Progenitor cell of endocrine pancreas (in vitro differentiated cells): ENCODE measurements around the gene RABGAP1L. TPM values are rescaled to one million over a fixed set of nuclear protein-coding genes. Genes with fewer than 3 reads are reported as not detected.

ENCODE experiments used
- DNase-seq: peaks from one replicate; pipeline ENCODE4 v3.0.0; 2021; ENCODE audit warnings: low spot score; ENCODE audit not compliant: unreplicated experiment
- H3K27ac Mint-ChIP-seq: 2 replicates; pipeline ENCODE4 v1.8.0; 2021; ENCODE audit warnings: mild to moderate bottlenecking, moderate library complexity, mixed read lengths
- H3K27me3 Mint-ChIP-seq: 2 replicates; pipeline ENCODE4 v1.8.0; 2021; ENCODE audit warnings: mixed read lengths
- H3K36me3 Mint-ChIP-seq: 2 replicates; pipeline ENCODE4 v1.8.0; 2022; ENCODE audit warnings: mixed read lengths; ENCODE audit not compliant: insufficient read depth
- H3K4me1 Mint-ChIP-seq: 2 replicates; pipeline ENCODE4 v1.8.0; 2021; ENCODE audit warnings: low read depth, mixed read lengths
- H3K4me3 Mint-ChIP-seq: 2 replicates; pipeline ENCODE4 v1.8.0; 2021; ENCODE audit warnings: low read depth, mild to moderate bottlenecking, moderate library complexity, mixed read lengths
- H3K9me3 Mint-ChIP-seq: 2 replicates; pipeline ENCODE4 v1.8.0; 2021; ENCODE audit warnings: low read depth, mixed read lengths
- CTCF ChIP-seq: fragments of 200-600 bp; sonication (generic); IDR thresholded peaks from one replicate; pipeline ENCODE4 v1.5.0; 2021; ENCODE audit warnings: antibody characterized with exemption, mild to moderate bottlenecking; ENCODE audit not compliant: unreplicated experiment
- total RNA-seq: library from RNA; stranded (reverse); gene quantifications from 2 replicates; pipeline ENCODE4 v1.2.1, GENCODE V29; 2021

The RABGAP1L gene
- total RNA-seq, 1 donor from 2014 or later = 55.2 TPM

GRCh38 chr1:174366946-174367345 lies 207.6 kb downstream of the RABGAP1L start:
- no peak for TF ChIP-seq CTCF
- Mint-ChIP-seq H3K27ac (peak overlapping the region; percentile 50), H3K36me3 (no peaks in the 10 kb centered on the region), H3K9me3 (peaks cover 4% of the 10 kb centered on the region), H3K4me3 (no peak overlapping the region), H3K27me3 (no peaks in the 10 kb centered on the region), H3K4me1 (peaks cover 5% of the 10 kb centered on the region)
- no peak for DNase-seq

- no peaks in the 10 kb centered on the region for H3K27me3 Mint-ChIP-seq
- no peaks in the 10 kb centered on the region for H3K36me3 Mint-ChIP-seq
- DNase-seq = no peak
- no peak overlapping the region for H3K4me3 Mint-ChIP-seq
- H3K4me1 Mint-ChIP-seq = peaks cover 5% of the 10 kb centered on the region
- no peaks in the 10 kb centered on the region for H3K9me3 Mint-ChIP-seq
- H3K27ac Mint-ChIP-seq = no peak overlapping the region
- TF ChIP-seq CTCF = no peak
Observed at GRCh38 chr1:174367892-174368291, 208.6 kb downstream of the RABGAP1L start.

- Mint-ChIP-seq H3K36me3 (no peaks in the 10 kb centered on the region), H3K27ac (no peak overlapping the region), H3K4me3 (no peak overlapping the region), H3K9me3 (peaks cover 4% of the 10 kb centered on the region), H3K4me1 (no peaks in the 10 kb centered on the region), H3K27me3 (no peaks in the 10 kb centered on the region)
- no peak for DNase-seq
- no peak for TF ChIP-seq CTCF
Observed at GRCh38 chr1:174376030-174376429, 216.7 kb downstream of the RABGAP1L start.

- no peak for TF ChIP-seq CTCF
- Mint-ChIP-seq H3K36me3 (peaks cover 6% of the 10 kb centered on the region), H3K9me3 (peaks cover 5% of the 10 kb centered on the region), H3K4me3 (no peak overlapping the region), H3K4me1 (no peaks in the 10 kb centered on the region), H3K27me3 (no peaks in the 10 kb centered on the region), H3K27ac (no peak overlapping the region)
- no peak for DNase-seq
Observed at GRCh38 chr1:174391716-174392115, 232.4 kb downstream of the RABGAP1L start.

- DNase-seq = no peak
- Mint-ChIP-seq H3K4me1 (no peaks in the 10 kb centered on the region), H3K27me3 (no peaks in the 10 kb centered on the region), H3K27ac (no peak overlapping the region), H3K9me3 (peaks cover 5% of the 10 kb centered on the region), H3K36me3 (peaks cover 6% of the 10 kb centered on the region), H3K4me3 (no peak overlapping the region)
- no peak for TF ChIP-seq CTCF
Observed at GRCh38 chr1:174393885-174394284, 234.6 kb downstream of the RABGAP1L start.

GRCh38 chr1:174397261-174397660 lies 237.9 kb downstream of the RABGAP1L start:
- peaks cover 5% of the 10 kb centered on the region for H3K9me3 Mint-ChIP-seq
- H3K36me3 Mint-ChIP-seq = peaks cover 9% of the 10 kb centered on the region
- no peak for DNase-seq
- H3K27me3 Mint-ChIP-seq = no peaks in the 10 kb centered on the region
- H3K4me3 Mint-ChIP-seq = no peak overlapping the region
- TF ChIP-seq CTCF = no peak
- no peaks in the 10 kb centered on the region for H3K4me1 Mint-ChIP-seq
- H3K27ac Mint-ChIP-seq = no peak overlapping the region
